Measurements from ENCODE around the gene FHIT.

FHIT gene

GRCh38 chr3:59866076-59866475, 1385.2 kb downstream of the FHIT start:
- Histone ChIP-seq H3K36me3 (no peaks in the 10 kb centered on the region), H3K27ac (no peak overlapping the region), H3K9me3 (no peaks in the 10 kb centered on the region), H3K4me1 (ENCODE audit: control insufficient read depth in 1 of 2, insufficient read depth in 1 of 2, low read depth in 1 of 2, low read length in 1 of 2) (no peaks in the 10 kb centered on the region), H3K4me3 (ENCODE audit: low read depth in 1 of 2, low read length in 1 of 2) (no peak overlapping the region), H3K27me3 (no peaks in the 10 kb centered on the region)
- no peak for TF ChIP-seq CTCF (IDR thresholded peaks at IDR 0.05)

- no peak overlapping the region for H3K4me3 ChIP-seq (ENCODE audit: low read depth in 1 of 2, low read length in 1 of 2)
- no peak overlapping the region for H3K27ac ChIP-seq
- no peaks in the 10 kb centered on the region for H3K36me3 ChIP-seq
- TF ChIP-seq CTCF (IDR thresholded peaks at IDR 0.05): no peak
- no peaks in the 10 kb centered on the region for H3K27me3 ChIP-seq
- H3K9me3 ChIP-seq: no peaks in the 10 kb centered on the region
- H3K4me1 ChIP-seq (ENCODE audit: control insufficient read depth in 1 of 2, insufficient read depth in 1 of 2, low read depth in 1 of 2, low read length in 1 of 2): no peaks in the 10 kb centered on the region
These were observed 1385.9 kb downstream of the FHIT start for GRCh38 chr3:59865351-59865750.

DNA sequence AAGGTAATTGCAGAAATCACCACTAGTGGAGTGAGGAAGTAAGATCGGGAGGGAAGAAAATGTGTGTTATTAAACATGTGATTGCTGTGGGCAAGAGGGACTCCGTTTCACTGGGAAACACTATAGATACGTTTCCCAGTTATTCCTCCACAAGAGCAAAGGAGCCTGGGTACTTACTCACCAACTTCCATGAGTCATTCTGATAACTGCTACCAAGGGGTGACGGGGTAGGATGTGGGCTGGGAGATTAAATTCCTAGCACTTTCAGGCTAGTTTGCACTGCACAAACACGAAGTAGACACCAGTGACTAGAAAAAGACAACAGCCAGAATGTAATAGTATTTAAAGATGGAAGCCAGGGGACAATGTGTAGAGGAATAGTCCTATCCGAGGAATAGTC, 1388.6 kb downstream of the FHIT start:
- Histone ChIP-seq H3K27me3 (no peaks in the 10 kb centered on the region), H3K36me3 (no peaks in the 10 kb centered on the region), H3K4me3 (ENCODE audit: low read depth in 1 of 2, low read length in 1 of 2) (no peak overlapping the region), H3K27ac (no peak overlapping the region), H3K4me1 (ENCODE audit: control insufficient read depth in 1 of 2, insufficient read depth in 1 of 2, low read depth in 1 of 2, low read length in 1 of 2) (no peaks in the 10 kb centered on the region), H3K9me3 (no peaks in the 10 kb centered on the region)
- TF ChIP-seq CTCF (IDR thresholded peaks at IDR 0.05): no peak

DNA sequence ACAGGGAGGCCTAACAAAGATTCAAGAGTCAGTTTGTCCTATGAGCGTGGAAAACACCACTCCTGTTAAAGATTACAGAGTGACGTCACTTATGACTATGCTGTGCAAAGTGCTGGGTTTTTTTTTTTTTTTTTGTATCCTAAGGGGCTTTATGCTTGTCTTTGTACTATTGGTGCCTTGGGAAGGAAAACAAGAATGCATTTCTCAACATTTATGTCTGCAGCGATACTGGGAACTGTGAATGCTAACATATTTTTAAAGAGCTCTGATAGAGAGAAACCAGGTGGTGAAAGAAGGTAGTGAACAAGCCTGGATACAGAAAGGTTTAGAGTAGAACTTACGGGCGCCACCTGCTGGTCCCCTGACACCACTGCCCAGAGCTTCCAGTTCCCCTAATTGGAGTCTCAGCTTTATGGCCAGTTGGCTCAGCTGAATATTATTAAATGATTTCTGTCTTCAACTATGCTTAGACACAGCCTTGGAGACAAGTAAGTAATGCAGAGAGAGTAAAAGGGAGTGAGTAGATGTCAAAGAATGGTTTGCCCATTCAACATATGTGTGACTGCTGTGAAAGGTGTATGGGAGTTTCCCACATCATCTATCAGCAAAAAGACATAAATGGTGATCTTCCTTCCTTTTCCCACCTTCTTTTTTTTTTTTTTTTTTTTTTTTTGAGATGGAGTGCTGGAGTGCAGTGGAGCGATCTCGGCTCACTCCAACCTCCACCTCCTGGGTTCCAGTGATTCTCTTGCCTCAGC, 1393.5 kb downstream of the FHIT start:
- H3K4me1 ChIP-seq (ENCODE audit: control insufficient read depth in 1 of 2, insufficient read depth in 1 of 2, low read depth in 1 of 2, low read length in 1 of 2): no peaks in the 10 kb centered on the region
- H3K4me3 ChIP-seq (ENCODE audit: low read depth in 1 of 2, low read length in 1 of 2): no peak overlapping the region
- peak; percentile 84 for TF ChIP-seq CTCF (IDR thresholded peaks at IDR 0.05)
- H3K36me3 ChIP-seq: no peaks in the 10 kb centered on the region
- no peaks in the 10 kb centered on the region for H3K27me3 ChIP-seq
- no peaks in the 10 kb centered on the region for H3K9me3 ChIP-seq
- H3K27ac ChIP-seq: no peak overlapping the region

DNA sequence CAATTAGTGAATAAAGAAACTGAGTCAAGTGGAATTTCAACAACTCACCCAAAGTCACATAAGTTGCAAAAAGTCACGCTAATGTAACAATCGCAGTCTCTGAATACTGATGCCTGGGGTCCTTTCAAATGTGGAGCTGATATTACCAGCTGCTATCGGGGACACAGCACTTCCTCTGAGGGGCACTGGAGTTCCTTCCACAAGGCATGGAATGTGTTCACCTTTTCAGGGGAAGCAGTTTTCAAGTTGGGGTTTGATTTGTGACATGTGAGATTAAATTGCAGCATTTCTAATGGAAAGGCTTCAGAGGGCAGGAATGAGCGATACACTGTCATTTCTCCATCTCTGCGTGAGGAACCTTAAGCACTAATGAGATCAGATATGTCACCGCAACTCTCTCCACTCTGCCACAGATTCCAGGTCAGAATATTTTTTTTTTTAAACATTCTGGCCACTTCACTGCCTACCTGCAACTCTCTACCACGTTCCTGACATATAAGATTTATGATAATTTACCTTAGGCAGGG, 1394.3 kb downstream of the FHIT start:
- H3K36me3 ChIP-seq: no peaks in the 10 kb centered on the region
- H3K4me3 ChIP-seq (ENCODE audit: low read depth in 1 of 2, low read length in 1 of 2): no peak overlapping the region
- H3K4me1 ChIP-seq (ENCODE audit: control insufficient read depth in 1 of 2, insufficient read depth in 1 of 2, low read depth in 1 of 2, low read length in 1 of 2): no peaks in the 10 kb centered on the region
- no peaks in the 10 kb centered on the region for H3K27me3 ChIP-seq
- no peak for TF ChIP-seq CTCF (IDR thresholded peaks at IDR 0.05)
- H3K27ac ChIP-seq: no peak overlapping the region
- H3K9me3 ChIP-seq: no peaks in the 10 kb centered on the region

Data from neutrophil (primary cell).